ENCODE data around the gene CNTN5. TPM values are rescaled to one million over a fixed set of nuclear protein-coding genes. Genes with fewer than 3 reads are reported as not detected.
A peak's percentile ranks its signal among the peaks of the same experiment; 100 is the strongest.

Gene CNTN5
- polyA plus RNA-seq, 1 donor (not counting 4 experiments of a cell fraction or from before 2014, with no cell fraction given), result not detected

DNA sequence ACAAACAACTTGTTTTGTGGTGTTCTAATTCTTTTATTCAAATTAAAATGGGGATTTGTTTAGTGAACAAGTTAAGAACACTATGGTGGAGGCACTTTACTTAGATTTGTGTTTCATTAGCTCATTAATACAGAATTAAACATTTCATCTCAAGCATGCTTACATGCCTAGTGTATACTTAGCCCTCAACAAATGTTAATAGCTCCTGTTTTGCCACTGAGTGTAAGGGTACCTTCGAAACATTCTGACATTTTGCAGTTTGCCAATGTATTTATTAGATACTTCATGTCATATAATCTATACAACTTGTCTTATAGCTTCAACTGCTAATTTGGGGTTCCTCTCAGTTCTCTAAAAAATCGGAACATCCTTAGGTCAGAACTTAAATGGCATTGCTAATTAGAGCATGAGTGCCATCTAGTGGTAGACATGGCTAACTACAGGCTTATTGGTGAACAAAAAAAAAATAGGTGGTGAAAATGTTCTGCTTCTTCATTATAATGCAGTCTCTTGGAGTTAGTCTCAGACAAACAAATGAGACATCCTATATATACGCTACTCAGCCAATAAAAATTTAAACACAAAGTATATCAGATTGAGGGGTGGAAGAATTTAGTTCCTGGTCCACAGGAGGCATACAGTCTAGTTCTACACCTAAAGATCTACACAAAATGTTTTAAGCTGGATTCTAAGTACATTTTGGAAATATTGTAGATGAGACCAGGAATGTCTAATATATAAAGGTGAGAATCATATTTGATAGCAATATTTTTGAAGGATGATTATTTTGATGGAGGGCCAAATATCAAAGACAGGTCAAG lies 4.9 kb upstream of the CNTN5 start:
- Histone ChIP-seq H3K4me1 (ENCODE audit: control insufficient read depth, extremely low read depth, insufficient read depth, low read length) (peaks cover 4% of the 10 kb centered on the region), H3K9ac (ENCODE audit: control insufficient read depth, extremely low read depth, insufficient read depth, low read length) (no peak overlapping the region), H3K4me3 (ENCODE audit: control insufficient read depth in 2 of 3, extremely low read depth in 1 of 3, insufficient read depth in 2 of 3, low read depth in 1 of 3, low read length in 3 of 3) (no peak overlapping the region), H3K4me2 (ENCODE audit: control insufficient read depth, extremely low read depth, insufficient read depth, low read depth, low read length) (no peak overlapping the region), H4K20me1 (ENCODE audit: control insufficient read depth, extremely low read depth, insufficient read depth, low read length) (no peaks in the 10 kb centered on the region), H3K27ac (ENCODE audit: control insufficient read depth, insufficient read depth, low read length) (no peak overlapping the region), H3K9me3 (ENCODE audit: control insufficient read depth, low read depth, low read length) (no peaks in the 10 kb centered on the region), H3K9me1 (ENCODE audit: control insufficient read depth, extremely low read depth, insufficient read depth, low read length) (no peaks in the 10 kb centered on the region), H3K36me3 (ENCODE audit: control insufficient read depth in 2 of 2, extremely low read depth in 1 of 2, insufficient read depth in 2 of 2, low read length in 2 of 2) (no peaks in the 10 kb centered on the region), H3K27me3 (ENCODE audit: control insufficient read depth, extremely low read depth, insufficient read depth, low read length) (peaks cover 15% of the 10 kb centered on the region), H2AFZ (ENCODE audit: control insufficient read depth, low read length) (no peak overlapping the region), H3K79me2 (ENCODE audit: control insufficient read depth, insufficient read depth, low read length) (no peaks in the 10 kb centered on the region)
- TF ChIP-seq, protein P1, sequence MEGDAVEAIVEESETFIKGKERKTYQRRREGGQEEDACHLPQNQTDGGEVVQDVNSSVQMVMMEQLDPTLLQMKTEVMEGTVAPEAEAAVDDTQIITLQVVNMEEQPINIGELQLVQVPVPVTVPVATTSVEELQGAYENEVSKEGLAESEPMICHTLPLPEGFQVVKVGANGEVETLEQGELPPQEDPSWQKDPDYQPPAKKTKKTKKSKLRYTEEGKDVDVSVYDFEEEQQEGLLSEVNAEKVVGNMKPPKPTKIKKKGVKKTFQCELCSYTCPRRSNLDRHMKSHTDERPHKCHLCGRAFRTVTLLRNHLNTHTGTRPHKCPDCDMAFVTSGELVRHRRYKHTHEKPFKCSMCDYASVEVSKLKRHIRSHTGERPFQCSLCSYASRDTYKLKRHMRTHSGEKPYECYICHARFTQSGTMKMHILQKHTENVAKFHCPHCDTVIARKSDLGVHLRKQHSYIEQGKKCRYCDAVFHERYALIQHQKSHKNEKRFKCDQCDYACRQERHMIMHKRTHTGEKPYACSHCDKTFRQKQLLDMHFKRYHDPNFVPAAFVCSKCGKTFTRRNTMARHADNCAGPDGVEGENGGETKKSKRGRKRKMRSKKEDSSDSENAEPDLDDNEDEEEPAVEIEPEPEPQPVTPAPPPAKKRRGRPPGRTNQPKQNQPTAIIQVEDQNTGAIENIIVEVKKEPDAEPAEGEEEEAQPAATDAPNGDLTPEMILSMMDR (optimal IDR thresholded peaks at IDR 0.05 in 1 of 3, IDR thresholded peaks at IDR 0.05 in 1 of 3, conservative IDR thresholded peaks at IDR 0.05 in 1 of 3; ENCODE audit: extremely low read depth in 1 of 3, insufficient read depth in 2 of 3, low read length in 3 of 3), result peak in 2 of 3 experiments; percentile 62 to 69
- TF ChIP-seq EZH2 (IDR thresholded peaks at IDR 0.05; ENCODE audit: low read length), result no peak
- dilution Hi-C loops (cut with MboI; ENCODE audit: extremely low pct_ligation_motif_present, low sequenced_read_pairs), result no loop called here
- FAIRE-seq (no peak), DNase-seq (ENCODE audit: low read depth, low spot score) (peak; percentile 15)

DNA sequence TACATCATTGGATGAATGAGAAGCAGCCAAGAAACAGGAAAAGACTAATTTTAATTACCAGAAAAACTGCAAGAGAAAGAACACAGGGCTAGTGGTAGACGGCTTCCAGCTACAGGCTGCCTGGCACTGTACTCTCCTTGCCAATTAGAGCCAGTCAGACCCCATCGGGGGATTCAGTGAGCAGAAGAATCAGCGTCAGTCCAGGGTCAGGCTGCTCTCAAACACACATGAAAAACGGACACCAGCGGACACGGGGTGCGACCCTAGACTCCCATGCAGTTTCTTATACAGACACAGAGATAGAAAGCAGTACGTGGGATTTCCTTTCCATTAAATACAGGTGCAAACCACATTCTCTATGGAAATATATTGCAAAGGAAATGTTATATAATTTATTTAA lies 1.1 kb upstream of the CNTN5 start:
- dilution Hi-C loops (cut with MboI; ENCODE audit: extremely low pct_ligation_motif_present, low sequenced_read_pairs), result no loop called here
- no peaks in the 10 kb centered on the region for H3K9me3 ChIP-seq (ENCODE audit: control insufficient read depth, low read depth, low read length)
- H3K9me1 ChIP-seq (ENCODE audit: control insufficient read depth, extremely low read depth, insufficient read depth, low read length), result no peaks in the 10 kb centered on the region
- peaks cover 4% of the 10 kb centered on the region for H3K4me1 ChIP-seq (ENCODE audit: control insufficient read depth, extremely low read depth, insufficient read depth, low read length)
- no peak overlapping the region for H3K4me2 ChIP-seq (ENCODE audit: control insufficient read depth, extremely low read depth, insufficient read depth, low read depth, low read length)
- no peak overlapping the region for H3K4me3 ChIP-seq (ENCODE audit: control insufficient read depth in 2 of 3, extremely low read depth in 1 of 3, insufficient read depth in 2 of 3, low read depth in 1 of 3, low read length in 3 of 3)
- H2AFZ ChIP-seq (ENCODE audit: control insufficient read depth, low read length), result no peak overlapping the region
- DNase-seq (ENCODE audit: low read depth, low spot score), result no peak
- H3K9ac ChIP-seq (ENCODE audit: control insufficient read depth, extremely low read depth, insufficient read depth, low read length), result no peak overlapping the region
- FAIRE-seq, result no peak
- H4K20me1 ChIP-seq (ENCODE audit: control insufficient read depth, extremely low read depth, insufficient read depth, low read length), result no peaks in the 10 kb centered on the region
- no peak overlapping the region for H3K27ac ChIP-seq (ENCODE audit: control insufficient read depth, insufficient read depth, low read length)
- H3K27me3 ChIP-seq (ENCODE audit: control insufficient read depth, extremely low read depth, insufficient read depth, low read length), result peaks cover 19% of the 10 kb centered on the region
- no peak for TF ChIP-seq EZH2 (IDR thresholded peaks at IDR 0.05; ENCODE audit: low read length)
- TF ChIP-seq, protein P1 (optimal IDR thresholded peaks at IDR 0.05 in 1 of 3, IDR thresholded peaks at IDR 0.05 in 1 of 3, conservative IDR thresholded peaks at IDR 0.05 in 1 of 3; ENCODE audit: extremely low read depth in 1 of 3, insufficient read depth in 2 of 3, low read length in 3 of 3), result no peak
- H3K79me2 ChIP-seq (ENCODE audit: control insufficient read depth, insufficient read depth, low read length), result no peaks in the 10 kb centered on the region
- no peaks in the 10 kb centered on the region for H3K36me3 ChIP-seq (ENCODE audit: control insufficient read depth in 2 of 2, extremely low read depth in 1 of 2, insufficient read depth in 2 of 2, low read length in 2 of 2)
